ENCODE results near the gene CASKIN1. TPM values are rescaled to one million over a fixed set of nuclear protein-coding genes. Genes with fewer than 3 reads are reported as not detected.

CASKIN1 gene
- total and polyA plus RNA-seq, 2 of the 8 experiments (the other 6 are each of a cell fraction or from before 2014, with no cell fraction given): 1.2 to 6.4 TPM

DNA sequence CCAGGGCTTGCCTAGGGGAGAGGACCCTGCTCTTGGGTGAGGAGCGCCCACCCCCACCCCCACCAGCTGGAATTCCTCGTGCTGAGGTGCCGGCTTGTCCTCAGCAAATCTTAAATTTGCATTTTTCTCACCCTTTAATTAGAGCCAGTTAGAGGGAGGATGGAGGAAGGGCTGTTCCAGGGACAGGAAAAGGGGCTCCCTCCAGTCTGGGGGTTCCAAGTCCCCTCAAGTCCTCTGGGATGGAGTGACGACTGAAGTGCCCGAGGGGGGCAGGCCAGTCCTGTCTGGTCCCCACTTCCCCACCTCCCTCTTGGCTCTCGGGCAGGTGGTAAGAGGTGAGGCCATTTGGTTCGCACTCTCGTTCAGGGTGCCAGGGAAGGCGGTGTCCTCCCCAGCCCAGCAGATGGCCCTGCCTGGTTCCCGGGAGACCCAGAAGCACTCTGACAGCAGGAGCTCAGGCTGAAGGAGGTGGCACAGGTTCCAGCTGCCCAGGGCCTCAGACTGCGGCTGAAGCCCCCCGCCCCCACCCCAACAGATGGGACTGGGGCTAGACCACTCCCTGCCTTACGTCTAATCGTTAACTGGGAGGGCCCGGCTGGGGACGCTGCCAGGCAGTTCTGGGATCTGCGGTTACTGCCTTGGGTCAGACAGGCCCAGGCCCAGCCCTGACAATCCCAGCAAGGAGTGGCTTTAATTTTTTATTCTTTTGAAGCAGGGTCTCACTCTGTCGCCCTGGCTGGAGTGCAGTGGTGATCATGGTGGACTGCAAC, 45.8 kb downstream of the CASKIN1 start (continued):
- peak; percentile 7; the same call in 1 of the 2 replicates for TF ChIP-seq TEAD4 (IDR thresholded peaks at IDR 0.05; ENCODE audit: low read depth, low read length)

Data from H1 (cell line).